HepG2 (cell line): ENCODE results near the gene CDH13. TPM values are rescaled to one million over a fixed set of nuclear protein-coding genes. Genes with fewer than 3 reads are reported as not detected.

ENCODE experiments used
- ATAC-seq: fragments of 200-7000 bp; cut with Tn5 transposase; 3 replicates; pipeline ENCODE4 v1.9.1; 2020; ENCODE audit warnings: mild to moderate bottlenecking, moderate library complexity
- BruUV-seq: library from RNA; stranded (reverse); fragments of 400-500 nt; replicated peaks from 2 replicates; lab custom pipeline; 2021; lab: Mats Ljungman, UMichigan
- CTCF ChIA-PET: fragments of 300-600 bp; formaldehyde crosslinking; extraction: SDS; loops from one replicate; lab custom pipeline; 2021; ENCODE audit warnings: low total read pairs, inconsistent platforms, low intra/inter-chr PET ratio; lab: Yijun Ruan, JAX
- POLR2A ChIA-PET: fragments of 350-600 bp; sonication (Branson Sonifier 250); formaldehyde crosslinking; loops from one replicate; lab custom pipeline; 2020; ENCODE audit warnings: antibody characterized with exemption, inconsistent platforms; lab: Yijun Ruan, JAX
- DNase-seq: peaks from one replicate; pipeline ENCODE4 v3.0.0-alpha.2; 2015; ENCODE audit warnings: low spot score
- FAIRE-seq: peaks from 3 replicates; lab custom pipeline; 2011; peaks lifted over from hg19 to GRCh38; lab: Jason Lieb, UNC
- H2AFZ ChIP-seq: one replicate; pipeline ENCODE4 v1.6.1; 2011; ENCODE audit warnings: low read length, inconsistent platforms
- H3K27ac ChIP-seq: fragments of 300-600 bp; 3 replicates; pipeline ENCODE4 v1.8.0; 2011; ENCODE audit warnings: mixed run types, mild to moderate bottlenecking, mixed read lengths, low read length, inconsistent platforms; ENCODE audit not compliant: insufficient read depth; ENCODE audit errors: extremely low read length
- H3K27me3 ChIP-seq, 2 experiments: fragments of 200-600 bp in 1 of 2; 2 replicates in 1 of 2; 3 replicates in 1 of 2; pipeline versions ENCODE4 v1.6.0 to v1.8.0; 2011; ENCODE audit warnings: low read length in 2 of 2, mild to moderate bottlenecking in 2 of 2, moderate library complexity in 2 of 2, inconsistent platforms in 1 of 2; ENCODE audit not compliant: insufficient read depth in 2 of 2, control insufficient read depth in 1 of 2
- H3K36me3 ChIP-seq, 2 experiments: fragments of 200-600 bp in 1 of 2; replicated peaks in 1 of 2; 2 replicates in 1 of 2; 3 replicates in 1 of 2; pipeline versions ENCODE4 v1.5.1 to v1.8.0; 2011; ENCODE audit warnings: low read length in 2 of 2, inconsistent platforms in 1 of 2; ENCODE audit not compliant: insufficient read depth in 2 of 2, control insufficient read depth in 1 of 2
- H3K4me1 ChIP-seq: 2 replicates; pipeline ENCODE4 v1.5.1; 2012; ENCODE audit warnings: low read length, inconsistent platforms; ENCODE audit not compliant: insufficient read depth
- H3K4me2 ChIP-seq: 2 replicates; pipeline ENCODE4 v1.6.0; 2011; ENCODE audit warnings: low read depth, low read length, inconsistent platforms
- H3K4me3 ChIP-seq, 3 experiments: fragments of 200-600 bp in 1 of 3; sonication (generic), shearing (Covaris generic) in 1 of 3; replicated peaks in 1 of 3; 2 replicates each; pipeline ENCODE4 v1.5.1; 2011 to 2016; ENCODE audit warnings: low read length in 3 of 3, inconsistent platforms in 2 of 3, low read depth in 2 of 3, mild to moderate bottlenecking in 2 of 3, control low read depth in 1 of 3, mixed read lengths in 1 of 3; ENCODE audit not compliant: insufficient read depth in 1 of 3
- H3K79me2 ChIP-seq: one replicate; pipeline ENCODE4 v1.6.1; 2011; ENCODE audit warnings: low read length, inconsistent platforms; ENCODE audit not compliant: insufficient read depth
- H3K9ac ChIP-seq: 2 replicates; pipeline ENCODE4 v1.6.0; 2011; ENCODE audit warnings: mild to moderate bottlenecking, low read depth, low read length, inconsistent platforms; ENCODE audit not compliant: insufficient read depth
- H3K9me3 ChIP-seq: 2 replicates; pipeline ENCODE4 v1.5.1; 2012; ENCODE audit warnings: mild to moderate bottlenecking, low read length
- H4K20me1 ChIP-seq: 2 replicates; pipeline ENCODE4 v1.6.0; 2011; ENCODE audit warnings: inconsistent platforms, mild to moderate bottlenecking, low read length, moderate library complexity; ENCODE audit not compliant: insufficient read depth
- ZNF235 ChIP-seq: sonication (generic); formaldehyde crosslinking; IDR thresholded peaks from 2 replicates; pipeline ENCODE4 v1.8.1; 2023; ENCODE audit warnings: mild to moderate bottlenecking, missing genetic modification reagents, borderline replicate concordance
- ZNF329 ChIP-seq: sonication (generic); formaldehyde crosslinking; IDR thresholded peaks from 2 replicates; pipeline ENCODE4 v1.9.0; 2021; ENCODE audit warnings: low read depth, mild to moderate bottlenecking, missing genetic modification reagents
- ZNF780A ChIP-seq: sonication (generic); formaldehyde crosslinking; IDR thresholded peaks from 2 replicates; pipeline ENCODE4 v1.8.0; 2022; ENCODE audit warnings: mild to moderate bottlenecking, missing genetic modification reagents, moderate library complexity
- WGBS: methylation state at CpG from one replicate; pipeline ENCODE4 v1.1.6; 2017; ENCODE audit warnings: low lambda C conversion rate; 5-methylcytosine and 5-hydroxymethylcytosine counted together
- in situ Hi-C: cut with HindIII; loops from 2 replicates; pipeline ENCODE4 v1.10.0; 2017; ENCODE audit warnings: low pct_unique_long_range_greater_than_20kb; ENCODE audit not compliant: extremely low pct_ligation_motif_present
- intact Hi-C: fragments of 100-400 bp; cut with micrococcal nuclease; formaldehyde crosslinking; loops from one replicate; pipeline ENCODE4 v1.10.0; 2022; ENCODE audit not compliant: unreplicated experiment
- polyA plus RNA-seq, 8 experiments: library from polyadenylated mRNA; depleted of rRNA in 3 of 8; stranded (reverse) in 7 of 8; unstranded in 1 of 8; fragments of >200 nt; fragmentation: Illumina TruSeq in 4 of 8; extraction: Trizol in 4 of 8; gene quantifications; 2 replicates each; pipeline versions ENCODE4 v1.2.1 to v1.2.3, GENCODE V29; 2011 to 2016; ENCODE audit warnings: low read depth in 4 of 8, missing spikeins in 1 of 8, mixed read lengths in 1 of 8; ENCODE audit not compliant: insufficient read depth in 1 of 8
- total RNA-seq, 5 experiments: library from RNA; depleted of rRNA; stranded (reverse); fragments of >200 nt; fragmentation: Illumina TruSeq; extraction: Trizol; gene quantifications; 2 replicates each; pipeline ENCODE4 v1.2.3, GENCODE V29; 2016; ENCODE audit warnings: low read depth in 1 of 5
- TF ChIP-seq, protein P1 (sequence below): sonication (generic); formaldehyde crosslinking; IDR thresholded peaks from 2 replicates; pipeline ENCODE4 v1.5.1; 2020; ENCODE audit warnings: mild to moderate bottlenecking, moderate library complexity, missing genetic modification reagents
- TF ChIP-seq, protein P2 (sequence below): sonication (generic); formaldehyde crosslinking; IDR thresholded peaks from 2 replicates; pipeline ENCODE4 v1.8.0; 2022; ENCODE audit warnings: missing genetic modification reagents, mild to moderate bottlenecking, moderate library complexity, borderline replicate concordance

CDH13 gene
- total and polyA plus RNA-seq, 2 of the 13 experiments (the other 11 are each of a cell fraction or from before 2014, with no cell fraction given): not detected

DNA sequence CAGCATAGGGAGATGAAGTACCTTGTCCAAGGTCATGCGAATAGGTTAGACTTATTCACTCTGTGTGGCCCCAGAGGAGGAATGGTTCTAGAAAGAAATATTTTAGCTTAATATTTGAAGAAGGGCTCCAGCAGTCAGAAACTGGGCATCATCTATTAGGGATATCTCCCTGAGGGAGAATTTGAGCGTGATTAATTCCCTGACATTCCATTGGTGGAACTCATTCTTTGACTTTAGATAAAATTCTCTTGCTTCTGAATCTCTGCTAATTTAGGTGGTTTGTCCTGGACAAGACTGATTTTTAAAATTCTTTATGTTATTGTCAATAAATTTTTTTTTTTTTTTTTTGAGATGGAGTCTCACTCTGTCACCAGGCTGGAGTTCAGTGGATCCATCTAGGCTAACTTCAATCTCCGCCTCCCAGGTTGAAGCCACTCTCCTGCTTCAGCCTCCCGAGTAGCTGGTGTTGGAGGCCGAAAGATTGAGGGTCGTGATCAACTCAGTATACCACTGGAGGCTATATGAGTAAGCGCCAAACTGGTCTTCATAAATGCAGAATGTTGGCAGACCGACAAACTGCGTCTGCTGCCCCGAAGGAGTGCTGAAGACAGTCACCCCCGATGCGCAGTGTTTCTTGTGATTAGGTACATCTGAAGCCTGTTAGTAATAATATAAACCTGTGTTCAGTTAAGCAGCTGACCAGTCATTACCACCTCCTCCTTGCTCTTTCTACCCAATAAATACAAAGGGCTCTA, 913.1 kb downstream of the CDH13 start:
- intact Hi-C loops: no loop called here
- no peaks in the 10 kb centered on the region for H3K9me3 ChIP-seq
- in situ Hi-C loops: no loop called here
- CTCF ChIA-PET: no interaction called here
- H2AFZ ChIP-seq: no peak overlapping the region
- no peaks in the 10 kb centered on the region for H3K27me3 ChIP-seq
- H3K27ac ChIP-seq: no peak overlapping the region
- H3K4me2 ChIP-seq: no peak overlapping the region
- no peaks in the 10 kb centered on the region for H3K36me3 ChIP-seq
- no peak for ATAC-seq
- no peak overlapping the region for H3K9ac ChIP-seq
- WGBS: 42% methylated on average over 12 of the region's 12 CpGs
- H3K4me3 ChIP-seq: no peak overlapping the region
- no peaks in the 10 kb centered on the region for H3K4me1 ChIP-seq
- TF ChIP-seq ZNF780A (no peak), ZNF329 (no peak), ZNF235 (CRISPR knock-in tag) (no peak)
- TF ChIP-seq, protein P1, sequence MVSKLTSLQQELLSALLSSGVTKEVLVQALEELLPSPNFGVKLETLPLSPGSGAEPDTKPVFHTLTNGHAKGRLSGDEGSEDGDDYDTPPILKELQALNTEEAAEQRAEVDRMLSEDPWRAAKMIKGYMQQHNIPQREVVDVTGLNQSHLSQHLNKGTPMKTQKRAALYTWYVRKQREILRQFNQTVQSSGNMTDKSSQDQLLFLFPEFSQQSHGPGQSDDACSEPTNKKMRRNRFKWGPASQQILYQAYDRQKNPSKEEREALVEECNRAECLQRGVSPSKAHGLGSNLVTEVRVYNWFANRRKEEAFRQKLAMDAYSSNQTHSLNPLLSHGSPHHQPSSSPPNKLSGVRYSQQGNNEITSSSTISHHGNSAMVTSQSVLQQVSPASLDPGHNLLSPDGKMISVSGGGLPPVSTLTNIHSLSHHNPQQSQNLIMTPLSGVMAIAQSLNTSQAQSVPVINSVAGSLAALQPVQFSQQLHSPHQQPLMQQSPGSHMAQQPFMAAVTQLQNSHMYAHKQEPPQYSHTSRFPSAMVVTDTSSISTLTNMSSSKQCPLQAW (CRISPR knock-in tag): no peak
- TF ChIP-seq, protein P2, sequence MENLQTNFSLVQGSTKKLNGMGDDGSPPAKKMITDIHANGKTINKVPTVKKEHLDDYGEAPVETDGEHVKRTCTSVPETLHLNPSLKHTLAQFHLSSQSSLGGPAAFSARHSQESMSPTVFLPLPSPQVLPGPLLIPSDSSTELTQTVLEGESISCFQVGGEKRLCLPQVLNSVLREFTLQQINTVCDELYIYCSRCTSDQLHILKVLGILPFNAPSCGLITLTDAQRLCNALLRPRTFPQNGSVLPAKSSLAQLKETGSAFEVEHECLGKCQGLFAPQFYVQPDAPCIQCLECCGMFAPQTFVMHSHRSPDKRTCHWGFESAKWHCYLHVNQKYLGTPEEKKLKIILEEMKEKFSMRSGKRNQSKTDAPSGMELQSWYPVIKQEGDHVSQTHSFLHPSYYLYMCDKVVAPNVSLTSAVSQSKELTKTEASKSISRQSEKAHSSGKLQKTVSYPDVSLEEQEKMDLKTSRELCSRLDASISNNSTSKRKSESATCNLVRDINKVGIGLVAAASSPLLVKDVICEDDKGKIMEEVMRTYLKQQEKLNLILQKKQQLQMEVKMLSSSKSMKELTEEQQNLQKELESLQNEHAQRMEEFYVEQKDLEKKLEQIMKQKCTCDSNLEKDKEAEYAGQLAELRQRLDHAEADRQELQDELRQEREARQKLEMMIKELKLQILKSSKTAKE: no peak
- TF ChIP-seq, all 625 proteins: peak for 0
- no peaks in the 10 kb centered on the region for H3K79me2 ChIP-seq
- POLR2A ChIA-PET: no interaction called here
- DNase-seq (no peak), FAIRE-seq (no peak)
- BruUV-seq: no TSS peak
- H4K20me1 ChIP-seq: no peaks in the 10 kb centered on the region
